ENCODE results near the gene NRROS.

NRROS gene

GRCh38 chr3:196624067-196624790 lies 15.3 kb upstream of the NRROS start:
- Histone ChIP-seq H3K4me3 (ENCODE audit: low read depth in 1 of 5, low read length in 5 of 5) (peak overlapping the region in 1 of 5 donors; percentile 23), H3K36me3 (ENCODE audit: control insufficient read depth in 5 of 5, insufficient read depth in 5 of 5, low read length in 5 of 5) (no peaks in the 10 kb centered on the region), H3K9me3 (ENCODE audit: control insufficient read depth in 5 of 5, low read length in 5 of 5) (no peaks in the 10 kb centered on the region), H3K4me1 (ENCODE audit: control insufficient read depth in 5 of 5, insufficient read depth in 5 of 5, low read length in 5 of 5) (peaks cover 0 to 23% (median 6%) of the 10 kb centered on the region in 5 donors), H3K27ac (ENCODE audit: low read depth, low read length) (peak overlapping the region; percentile 17), H3K27me3 (ENCODE audit: control insufficient read depth in 5 of 5, insufficient read depth in 4 of 5, low read length in 5 of 5) (no peaks in the 10 kb centered on the region), H3K9ac (ENCODE audit: low read length in 5 of 5) (no peak overlapping the region)

GRCh38 chr3:196624907-196625306 lies 14.6 kb upstream of the NRROS start:
- Histone ChIP-seq H3K36me3 (ENCODE audit: control insufficient read depth in 5 of 5, insufficient read depth in 5 of 5, low read length in 5 of 5) (no peaks in the 10 kb centered on the region), H3K27ac (ENCODE audit: low read depth, low read length) (peak overlapping the region; percentile 17), H3K4me1 (ENCODE audit: control insufficient read depth in 5 of 5, insufficient read depth in 5 of 5, low read length in 5 of 5) (peaks cover 0 to 21% (median 6%) of the 10 kb centered on the region in 5 donors)

GRCh38 chr3:196625331-196625730 lies 14.2 kb upstream of the NRROS start:
- Histone ChIP-seq H3K27me3 (ENCODE audit: control insufficient read depth in 5 of 5, insufficient read depth in 4 of 5, low read length in 5 of 5) (no peaks in the 10 kb centered on the region), H3K36me3 (ENCODE audit: control insufficient read depth in 5 of 5, insufficient read depth in 5 of 5, low read length in 5 of 5) (no peaks in the 10 kb centered on the region), H3K9ac (ENCODE audit: low read length in 5 of 5) (no peak overlapping the region), H3K9me3 (ENCODE audit: control insufficient read depth in 5 of 5, low read length in 5 of 5) (no peaks in the 10 kb centered on the region), H3K27ac (ENCODE audit: low read depth, low read length) (no peak overlapping the region), H3K4me3 (ENCODE audit: low read depth in 1 of 5, low read length in 5 of 5) (no peak overlapping the region), H3K4me1 (ENCODE audit: control insufficient read depth in 5 of 5, insufficient read depth in 5 of 5, low read length in 5 of 5) (peaks cover 0 to 17% (median 6%) of the 10 kb centered on the region in 5 donors)

More at GRCh38 chr3:196624907-196625306, 14.6 kb upstream of the NRROS start:
- Histone ChIP-seq H3K4me3 (ENCODE audit: low read depth in 1 of 5, low read length in 5 of 5) (peak overlapping the region in 1 of 5 donors; percentile 23), H3K27me3 (ENCODE audit: control insufficient read depth in 5 of 5, insufficient read depth in 4 of 5, low read length in 5 of 5) (no peaks in the 10 kb centered on the region), H3K9ac (ENCODE audit: low read length in 5 of 5) (no peak overlapping the region), H3K9me3 (ENCODE audit: control insufficient read depth in 5 of 5, low read length in 5 of 5) (no peaks in the 10 kb centered on the region)

GRCh38 chr3:196627918-196628231 lies 11.6 kb upstream of the NRROS start:
- H3K27ac ChIP-seq (ENCODE audit: low read depth, low read length), result no peak overlapping the region
- H3K4me3 ChIP-seq (ENCODE audit: low read depth in 1 of 5, low read length in 5 of 5), result no peak overlapping the region
- no peaks in the 10 kb centered on the region for H3K9me3 ChIP-seq (ENCODE audit: control insufficient read depth in 5 of 5, low read length in 5 of 5)
- H3K4me1 ChIP-seq (ENCODE audit: control insufficient read depth in 5 of 5, insufficient read depth in 5 of 5, low read length in 5 of 5), result peaks cover 2 to 31% (median 14%) of the 10 kb centered on the region in 5 donors
- H3K9ac ChIP-seq (ENCODE audit: low read length in 5 of 5), result no peak overlapping the region
- H3K36me3 ChIP-seq (ENCODE audit: control insufficient read depth in 5 of 5, insufficient read depth in 5 of 5, low read length in 5 of 5), result no peaks in the 10 kb centered on the region
- no peaks in the 10 kb centered on the region for H3K27me3 ChIP-seq (ENCODE audit: control insufficient read depth in 5 of 5, insufficient read depth in 4 of 5, low read length in 5 of 5)

GRCh38 chr3:196629228-196629627 lies 10.3 kb upstream of the NRROS start:
- Histone ChIP-seq H3K9ac (ENCODE audit: low read length in 5 of 5) (no peak overlapping the region), H3K27me3 (ENCODE audit: control insufficient read depth in 5 of 5, insufficient read depth in 4 of 5, low read length in 5 of 5) (no peaks in the 10 kb centered on the region), H3K9me3 (ENCODE audit: control insufficient read depth in 5 of 5, low read length in 5 of 5) (no peaks in the 10 kb centered on the region), H3K4me1 (ENCODE audit: control insufficient read depth in 5 of 5, insufficient read depth in 5 of 5, low read length in 5 of 5) (peaks cover 2 to 34% (median 19%) of the 10 kb centered on the region in 5 donors), H3K27ac (ENCODE audit: low read depth, low read length) (no peak overlapping the region), H3K36me3 (ENCODE audit: control insufficient read depth in 5 of 5, insufficient read depth in 5 of 5, low read length in 5 of 5) (no peaks in the 10 kb centered on the region), H3K4me3 (ENCODE audit: low read depth in 1 of 5, low read length in 5 of 5) (no peak overlapping the region)

- no peaks in the 10 kb centered on the region for H3K36me3 ChIP-seq (ENCODE audit: control insufficient read depth in 5 of 5, insufficient read depth in 5 of 5, low read length in 5 of 5)
- H3K4me1 ChIP-seq (ENCODE audit: control insufficient read depth in 5 of 5, insufficient read depth in 5 of 5, low read length in 5 of 5), result peaks cover 2 to 34% (median 26%) of the 10 kb centered on the region in 5 donors
- H3K4me3 ChIP-seq (ENCODE audit: low read depth in 1 of 5, low read length in 5 of 5), result peak overlapping the region; percentile 72 to 89 (median 84)
- peaks cover 0 to 7% (median 3%) of the 10 kb centered on the region in 5 donors for H3K27me3 ChIP-seq (ENCODE audit: control insufficient read depth in 5 of 5, insufficient read depth in 4 of 5, low read length in 5 of 5)
- H3K27ac ChIP-seq (ENCODE audit: low read depth, low read length), result peak overlapping the region; percentile 79
- no peaks in the 10 kb centered on the region for H3K9me3 ChIP-seq (ENCODE audit: control insufficient read depth in 5 of 5, low read length in 5 of 5)
- peak overlapping the region; percentile 58 to 88 (median 81) for H3K9ac ChIP-seq (ENCODE audit: low read length in 5 of 5)
These were observed 7.8 kb upstream of the NRROS start for GRCh38 chr3:196631682-196632045.

GRCh38 chr3:196632046-196632751 lies 7.3 kb upstream of the NRROS start:
- H3K4me1 ChIP-seq (ENCODE audit: control insufficient read depth in 5 of 5, insufficient read depth in 5 of 5, low read length in 5 of 5), result peaks cover 2 to 36% (median 27%) of the 10 kb centered on the region in 5 donors
- H3K36me3 ChIP-seq (ENCODE audit: control insufficient read depth in 5 of 5, insufficient read depth in 5 of 5, low read length in 5 of 5), result no peaks in the 10 kb centered on the region
- H3K9me3 ChIP-seq (ENCODE audit: control insufficient read depth in 5 of 5, low read length in 5 of 5), result no peaks in the 10 kb centered on the region

GRCh38 chr3:196633555-196634151 lies 5.8 kb upstream of the NRROS start:
- Histone ChIP-seq H3K27me3 (ENCODE audit: control insufficient read depth in 5 of 5, insufficient read depth in 4 of 5, low read length in 5 of 5) (peaks cover 0 to 10% (median 7%) of the 10 kb centered on the region in 5 donors), H3K36me3 (ENCODE audit: control insufficient read depth in 5 of 5, insufficient read depth in 5 of 5, low read length in 5 of 5) (no peaks in the 10 kb centered on the region), H3K9ac (ENCODE audit: low read length in 5 of 5) (peak overlapping the region in 3 of 5 donors; percentile 26 to 37 (median 26)), H3K4me1 (ENCODE audit: control insufficient read depth in 5 of 5, insufficient read depth in 5 of 5, low read length in 5 of 5) (peaks cover 2 to 45% (median 27%) of the 10 kb centered on the region in 5 donors), H3K9me3 (ENCODE audit: control insufficient read depth in 5 of 5, low read length in 5 of 5) (no peaks in the 10 kb centered on the region), H3K4me3 (ENCODE audit: low read depth in 1 of 5, low read length in 5 of 5) (peak overlapping the region in 3 of 5 donors; percentile 17 to 80 (median 27)), H3K27ac (ENCODE audit: low read depth, low read length) (peak overlapping the region; percentile 79)

More at GRCh38 chr3:196632046-196632751, 7.3 kb upstream of the NRROS start:
- H3K9ac ChIP-seq (ENCODE audit: low read length in 5 of 5), result peak overlapping the region; percentile 58 to 88 (median 81)
- H3K27ac ChIP-seq (ENCODE audit: low read depth, low read length), result peak overlapping the region; percentile 79
- H3K27me3 ChIP-seq (ENCODE audit: control insufficient read depth in 5 of 5, insufficient read depth in 4 of 5, low read length in 5 of 5), result peaks cover 0 to 7% (median 5%) of the 10 kb centered on the region in 5 donors
- peak overlapping the region; percentile 72 to 89 (median 84) for H3K4me3 ChIP-seq (ENCODE audit: low read depth in 1 of 5, low read length in 5 of 5)

GRCh38 chr3:196634224-196634623 lies 5.3 kb upstream of the NRROS start:
- Histone ChIP-seq H3K9me3 (ENCODE audit: control insufficient read depth in 5 of 5, low read length in 5 of 5) (no peaks in the 10 kb centered on the region), H3K4me1 (ENCODE audit: control insufficient read depth in 5 of 5, insufficient read depth in 5 of 5, low read length in 5 of 5) (peaks cover 2 to 51% (median 33%) of the 10 kb centered on the region in 5 donors), H3K27me3 (ENCODE audit: control insufficient read depth in 5 of 5, insufficient read depth in 4 of 5, low read length in 5 of 5) (peaks cover 0 to 16% (median 9%) of the 10 kb centered on the region in 5 donors), H3K36me3 (ENCODE audit: control insufficient read depth in 5 of 5, insufficient read depth in 5 of 5, low read length in 5 of 5) (no peaks in the 10 kb centered on the region), H3K4me3 (ENCODE audit: low read depth in 1 of 5, low read length in 5 of 5) (peak overlapping the region in 1 of 5 donors; percentile 27), H3K27ac (ENCODE audit: low read depth, low read length) (peak overlapping the region; percentile 79), H3K9ac (ENCODE audit: low read length in 5 of 5) (no peak overlapping the region)

- H3K4me1 ChIP-seq (ENCODE audit: control insufficient read depth in 5 of 5, insufficient read depth in 5 of 5, low read length in 5 of 5), result peaks cover 2 to 56% (median 34%) of the 10 kb centered on the region in 5 donors
- peaks cover 0 to 18% (median 10%) of the 10 kb centered on the region in 5 donors for H3K27me3 ChIP-seq (ENCODE audit: control insufficient read depth in 5 of 5, insufficient read depth in 4 of 5, low read length in 5 of 5)
- no peak overlapping the region for H3K9ac ChIP-seq (ENCODE audit: low read length in 5 of 5)
- no peaks in the 10 kb centered on the region for H3K9me3 ChIP-seq (ENCODE audit: control insufficient read depth in 5 of 5, low read length in 5 of 5)
- no peak overlapping the region for H3K27ac ChIP-seq (ENCODE audit: low read depth, low read length)
- no peak overlapping the region for H3K4me3 ChIP-seq (ENCODE audit: low read depth in 1 of 5, low read length in 5 of 5)
- no peaks in the 10 kb centered on the region for H3K36me3 ChIP-seq (ENCODE audit: control insufficient read depth in 5 of 5, insufficient read depth in 5 of 5, low read length in 5 of 5)
These were observed 4.7 kb upstream of the NRROS start for GRCh38 chr3:196634829-196635228.
